GM18508 (cell line): ENCODE measurements around the gene C6orf136.

Source experiments
- ATAC-seq: cut with Tn5 transposase; IDR thresholded peaks from one replicate; pipeline ENCODE4 v1.9.1; 2021; ENCODE audit warnings: moderate number of reproducible peaks; ENCODE audit not compliant: insufficient read depth, unreplicated experiment

The C6orf136 gene

GRCh38 chr6:30685157-30686008 is 38.5 kb downstream of the C6orf136 start:
- ATAC-seq, result no peak

DNA sequence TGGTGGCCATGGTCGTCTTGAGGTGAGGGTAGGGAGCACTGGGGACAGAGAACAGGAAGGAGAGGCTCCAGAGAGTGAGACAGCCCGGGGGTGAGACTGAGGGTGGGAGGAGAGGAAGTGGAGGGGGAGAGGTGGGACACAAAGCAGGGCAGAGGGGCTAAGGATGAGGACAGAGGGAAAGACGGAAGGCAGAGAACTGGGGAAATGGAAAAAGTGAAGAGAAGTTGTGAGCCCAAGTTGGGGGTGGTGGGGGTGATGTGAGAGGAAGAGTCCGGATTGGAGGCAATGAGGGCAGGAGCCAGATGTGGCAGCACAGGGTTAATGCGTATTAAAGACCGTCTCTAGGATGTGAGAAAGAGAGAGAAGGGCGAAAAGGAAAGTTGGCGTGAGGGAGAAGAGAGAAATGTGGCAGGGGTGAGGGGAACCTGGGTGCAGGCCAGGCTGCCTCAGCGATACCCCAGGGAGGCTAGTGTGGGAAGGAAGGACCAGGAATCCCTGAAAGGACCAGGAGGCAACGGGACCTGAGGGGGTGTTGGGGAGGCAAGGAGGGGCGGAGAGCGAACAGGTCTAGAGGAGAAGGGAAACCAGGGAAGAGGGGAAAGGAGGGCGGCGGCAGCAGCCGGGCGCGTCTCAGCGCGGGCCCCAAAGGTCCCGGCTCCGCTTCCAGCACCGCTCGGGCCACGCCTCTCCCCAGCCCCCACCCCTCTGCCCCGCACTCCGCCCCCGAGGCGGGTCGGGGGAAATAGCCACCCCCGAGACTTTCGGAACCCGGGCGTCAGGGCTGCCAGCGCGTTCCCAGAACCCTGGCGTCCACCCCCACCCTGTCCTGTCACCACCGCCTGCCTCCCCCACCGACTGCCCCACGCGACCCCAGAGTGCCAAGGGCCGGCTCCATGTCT is 39.3 kb downstream of the C6orf136 start, which contains the start of gene PPP1R18:
Gene PPP1R18 (minus strand): TSS at position 637 of the 899 bp plus-strand sequence. CDS start 627 bp downstream, at position 10.
- ATAC-seq, result no peak

DNA sequence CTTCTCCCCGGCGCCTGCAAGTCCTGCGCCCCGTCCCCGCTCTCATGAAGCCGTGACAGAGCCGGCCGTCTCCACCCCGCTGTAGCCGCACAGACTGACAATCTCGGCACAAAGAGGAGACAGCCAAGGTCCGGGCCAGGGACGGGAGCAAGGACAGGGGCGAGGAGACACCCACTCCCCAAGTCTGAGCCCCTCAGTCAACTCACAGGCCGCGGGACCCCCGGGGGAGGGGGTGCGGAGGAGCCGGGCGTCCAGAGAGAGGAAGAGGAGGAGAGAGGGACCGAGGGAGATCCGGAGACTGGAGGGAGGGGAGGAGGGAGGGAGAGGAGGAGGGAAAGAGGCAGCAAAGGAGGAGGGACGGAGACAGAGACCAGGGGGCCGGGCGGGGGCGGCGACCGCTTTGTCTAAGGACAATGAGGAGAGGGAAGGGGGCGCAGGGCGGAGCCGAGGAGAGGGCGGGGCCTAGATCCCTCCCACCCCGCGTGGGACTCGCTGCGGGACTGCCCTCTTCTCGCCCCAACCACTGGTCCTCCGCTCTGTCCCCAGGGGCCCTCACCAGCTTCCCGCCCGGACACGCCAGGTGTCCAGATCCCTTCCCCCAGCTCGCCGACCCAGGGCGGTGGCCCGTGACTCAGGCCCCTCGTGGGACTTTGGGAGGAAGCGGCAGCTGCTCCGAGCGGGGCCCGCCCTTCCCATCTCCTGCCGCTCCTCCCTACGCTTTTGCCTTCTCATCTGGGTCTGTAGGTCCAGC is 40.1 kb downstream of the C6orf136 start:
- ATAC-seq, result no peak

GRCh38 chr6:30687659-30688431 is 40.9 kb downstream of the C6orf136 start:
- ATAC-seq, result no peak

- no peak for ATAC-seq
These were observed 41.6 kb downstream of the C6orf136 start for GRCh38 chr6:30688569-30688968.

DNA sequence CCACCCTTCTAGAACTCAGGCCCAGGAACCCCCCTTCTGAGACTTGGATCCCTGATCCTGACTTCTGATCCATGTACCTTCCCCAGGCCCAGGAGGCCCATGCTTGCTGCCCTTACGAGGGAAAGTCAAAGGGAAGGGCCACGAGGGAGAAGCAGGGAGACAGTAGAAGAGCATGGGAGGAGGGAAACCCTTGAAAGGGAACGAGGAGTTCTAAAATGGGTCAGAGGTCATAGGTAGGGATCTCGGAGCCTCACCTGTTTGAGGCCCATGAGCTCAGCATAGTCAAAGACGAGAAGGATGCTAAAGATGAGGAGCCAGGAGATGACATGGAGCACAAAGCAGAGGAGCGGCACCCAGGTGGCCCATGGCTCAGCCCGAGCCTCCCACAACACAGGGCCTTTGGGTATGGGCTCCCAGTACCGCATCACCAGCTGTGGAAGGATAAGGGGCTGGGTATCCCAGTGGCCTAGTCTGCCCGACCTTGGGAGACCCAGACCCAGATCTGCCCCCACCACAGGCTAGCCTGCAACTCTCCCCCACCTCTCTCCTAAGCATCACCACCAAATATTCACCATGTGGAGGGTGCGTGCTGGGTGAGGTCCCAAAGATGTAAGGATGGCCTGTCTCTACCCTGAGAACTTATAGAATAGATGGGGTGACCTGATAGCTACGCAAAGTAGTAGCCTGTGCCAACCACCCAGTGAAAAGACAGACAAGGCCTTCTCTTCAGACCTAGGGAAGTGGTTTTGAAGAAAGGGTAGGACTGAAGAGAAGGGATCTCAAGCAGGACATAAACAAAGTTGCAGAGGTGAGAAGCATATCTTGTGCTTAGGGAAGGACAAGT is 42.3 kb downstream of the C6orf136 start:
- ATAC-seq, result no peak

DNA sequence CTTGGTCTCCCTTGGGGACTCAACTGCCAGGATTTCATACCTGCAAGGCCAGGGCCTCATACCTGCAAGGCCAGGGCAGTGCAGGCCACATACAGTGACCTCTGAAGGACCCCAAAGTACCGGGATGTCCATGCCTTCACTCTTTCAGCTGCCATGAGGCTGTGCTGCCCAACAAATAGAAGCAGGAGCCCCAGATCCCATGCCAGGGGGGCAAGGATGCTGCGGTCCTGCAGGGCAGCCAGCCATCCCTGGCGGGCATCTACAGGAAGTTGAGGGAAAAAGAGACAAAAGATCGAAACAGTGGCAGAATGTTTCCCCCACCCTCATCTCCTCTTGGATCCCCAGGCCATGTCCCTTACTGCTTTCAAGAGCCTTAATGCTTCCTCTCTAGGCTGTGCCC is 43.1 kb downstream of the C6orf136 start:
- no peak for ATAC-seq

GRCh38 chr6:30690403-30691207 is 43.7 kb downstream of the C6orf136 start, which contains the start of gene NRM:
TSS of gene NRM (minus strand) at chr6:30690984. CDS start at chr6:30690974, 10 bp downstream.
- no peak for ATAC-seq

- no peak for ATAC-seq
These were observed 44.4 kb downstream of the C6orf136 start for GRCh38 chr6:30691208-30691847.

DNA sequence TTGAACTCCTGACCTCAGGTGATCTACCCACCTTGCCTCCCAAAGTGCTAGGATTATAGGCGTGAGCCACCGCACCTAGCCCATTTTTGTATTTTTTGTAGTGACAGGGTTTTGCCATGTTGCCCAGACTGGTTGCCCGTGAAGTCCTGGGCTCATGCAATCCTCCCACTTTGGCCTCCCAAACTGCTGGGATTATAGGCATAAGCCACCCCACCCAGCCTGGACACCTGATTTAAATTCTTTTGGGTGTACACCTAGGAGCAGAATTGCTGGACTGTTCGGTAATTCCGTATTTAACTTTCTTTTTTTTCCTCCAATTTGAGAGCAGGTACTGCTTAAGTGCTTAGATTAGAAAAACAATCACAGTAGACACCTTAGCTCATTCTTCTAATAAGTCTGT is 49.5 kb downstream of the C6orf136 start:
- no peak for ATAC-seq

DNA sequence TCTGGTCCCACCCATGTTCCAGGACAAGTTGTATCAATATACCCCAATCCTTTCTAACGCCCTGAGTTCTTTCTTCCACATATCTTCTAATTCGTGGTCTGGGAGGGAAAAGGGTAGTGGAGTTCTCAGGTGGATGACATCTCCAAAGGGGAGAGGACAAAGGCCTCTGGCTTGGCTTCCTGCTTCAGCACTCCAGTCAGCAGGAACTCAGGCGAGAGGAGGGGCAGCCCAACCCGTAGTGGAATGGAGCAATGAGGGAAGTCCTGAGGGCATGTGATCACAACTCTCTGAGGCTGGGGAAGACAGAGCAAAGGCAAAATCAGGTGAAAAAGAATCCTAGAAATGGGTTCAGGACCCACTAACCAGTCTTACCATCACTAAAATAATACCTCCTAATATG is 53.4 kb downstream of the C6orf136 start:
- ATAC-seq, result no peak
